Spinal cord (tissue), 10 donors: Measurements from ENCODE around the gene NTRK3. TPM values are rescaled to one million over a fixed set of nuclear protein-coding genes. Genes with fewer than 3 reads are reported as not detected.
A peak's percentile ranks its signal among the peaks of the same experiment; 100 is the strongest.

Experiments used
- DNase-seq, 6 donors: peaks; one replicate each; pipeline versions ENCODE4 v3.0.0 to v3.0.0-alpha.2; 2013 to 2015; ENCODE audit warnings: low spot score in 6 of 6, low read depth in 4 of 6
- H3K27ac ChIP-seq: one replicate; pipeline ENCODE4 v1.5.1; 2013; ENCODE audit warnings: low read depth, low read length, control low read depth
- H3K27me3 ChIP-seq: one replicate; pipeline ENCODE4 v1.6.1; 2013; ENCODE audit warnings: low read length; ENCODE audit not compliant: control insufficient read depth, insufficient read depth
- H3K36me3 ChIP-seq: one replicate; pipeline ENCODE4 v1.6.1; 2013; ENCODE audit warnings: low read length; ENCODE audit not compliant: control insufficient read depth, insufficient read depth
- H3K4me1 ChIP-seq: one replicate; pipeline ENCODE4 v1.6.1; 2013; ENCODE audit warnings: low read length; ENCODE audit not compliant: control insufficient read depth, insufficient read depth
- H3K4me3 ChIP-seq: one replicate; pipeline ENCODE4 v1.5.1; 2013; ENCODE audit warnings: low read depth, low read length, control low read depth
- H3K9me3 ChIP-seq: one replicate; pipeline ENCODE4 v1.6.1; 2013; ENCODE audit warnings: low read length; ENCODE audit not compliant: control insufficient read depth, insufficient read depth
- WGBS: methylation state at CpG from one replicate; pipeline ENCODE4 v1.1.5; 2013; ENCODE audit warnings: missing lambda C conversion rate; ENCODE audit not compliant: insufficient coverage; 5-methylcytosine and 5-hydroxymethylcytosine counted together
- polyA plus RNA-seq, 2 donors: library from polyadenylated mRNA; unstranded; fragments of 120-200 nt; gene quantifications; one replicate each; pipeline ENCODE4 v1.2.1, GENCODE V29; 2013; ENCODE audit not compliant: insufficient read length in 2 of 2
- small RNA-seq: library from RNA; depleted of rRNA; stranded (forward); fragments of <200 nt; gene quantifications from one replicate; pipeline ENCODE3, GENCODE V24; 2014; ENCODE audit warnings: low replicate concordance
- total RNA-seq, 2 donors: library from RNA; depleted of rRNA in 1 of 2; stranded (reverse); fragments of 120-200 nt in 1 of 2; fragments of >200 nt in 1 of 2; gene quantifications; one replicate each; pipeline versions ENCODE4 v1.2.3 to v1.2.4, GENCODE V29; 2013 to 2014
- donor health status: healthy.

NTRK3 gene
- total and polyA plus RNA-seq, 4 donors, result 49.5 to 68.1 (median 60.9) TPM

GRCh38 chr15:87828608-87829007, 427.9 kb downstream of the NTRK3 start:
- H3K9me3 ChIP-seq, result no peaks in the 10 kb centered on the region
- no peaks in the 10 kb centered on the region for H3K27me3 ChIP-seq
- no CpG with 5 or more reads among the region's 3 CpGs for WGBS
- peaks cover 6% of the 10 kb centered on the region for H3K4me1 ChIP-seq
- no peaks in the 10 kb centered on the region for H3K36me3 ChIP-seq
- H3K4me3 ChIP-seq, result no peak overlapping the region
- no peak for DNase-seq
- no peak overlapping the region for H3K27ac ChIP-seq

DNA sequence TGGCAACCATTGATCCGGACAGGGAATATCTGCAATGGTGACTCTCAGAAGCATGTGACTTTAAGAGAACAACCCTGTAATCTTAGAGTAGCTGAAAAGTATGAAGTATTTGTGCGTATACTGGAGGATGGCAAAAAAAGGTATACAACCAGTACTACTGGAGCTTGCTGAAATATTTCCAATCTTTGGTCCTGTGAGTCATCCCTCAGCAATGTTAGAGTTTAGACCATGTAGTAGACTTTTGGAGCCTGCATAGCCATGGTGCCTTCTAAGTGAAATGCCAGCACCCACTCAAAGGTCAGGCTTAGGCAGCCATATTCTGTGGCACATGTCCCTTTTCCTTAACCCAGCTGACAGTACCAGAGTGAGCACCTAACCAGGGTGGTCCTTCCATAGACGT, 429.4 kb downstream of the NTRK3 start:
- H3K4me3 ChIP-seq, result no peak overlapping the region
- no peak for DNase-seq
- WGBS, result 100% methylated on average over 2 of the region's 3 CpGs
- no peaks in the 10 kb centered on the region for H3K27me3 ChIP-seq
- H3K27ac ChIP-seq, result no peak overlapping the region
- H3K9me3 ChIP-seq, result no peaks in the 10 kb centered on the region
- H3K36me3 ChIP-seq, result no peaks in the 10 kb centered on the region
- H3K4me1 ChIP-seq, result peaks cover 6% of the 10 kb centered on the region

DNA sequence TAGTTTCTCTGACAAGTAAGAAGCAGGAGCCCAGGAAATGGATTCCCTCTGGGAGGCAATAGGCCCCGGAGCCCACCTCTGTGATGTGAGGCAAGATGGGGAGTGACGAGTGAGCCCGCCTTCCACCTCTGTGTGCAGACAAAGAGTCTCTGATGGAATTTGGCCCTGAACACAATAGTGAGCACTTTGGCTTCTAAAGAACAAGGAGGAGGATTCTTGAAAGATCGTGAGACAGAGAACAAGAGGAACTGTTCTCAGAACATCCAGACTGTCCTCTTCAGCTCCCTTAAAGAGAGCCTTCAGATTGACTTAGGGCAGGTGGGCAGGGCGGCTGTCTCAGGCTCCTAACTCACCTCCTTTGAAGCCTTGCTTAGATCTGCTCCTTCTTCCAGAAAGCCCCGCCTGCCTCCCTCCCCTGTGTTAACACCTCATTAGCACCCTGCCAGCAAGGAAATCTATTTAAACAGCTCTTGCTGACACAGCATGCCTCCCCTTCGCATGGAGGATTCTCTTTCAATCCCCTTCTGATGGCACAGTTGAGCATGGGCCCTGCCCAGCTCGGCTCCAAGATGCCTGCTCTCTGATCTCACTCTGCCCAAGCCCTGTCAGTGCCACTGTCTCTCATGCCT, 430.3 kb downstream of the NTRK3 start:
- Histone ChIP-seq H3K4me1 (peaks cover 6% of the 10 kb centered on the region), H3K36me3 (no peaks in the 10 kb centered on the region), H3K9me3 (no peaks in the 10 kb centered on the region), H3K27ac (no peak overlapping the region), H3K4me3 (no peak overlapping the region), H3K27me3 (no peaks in the 10 kb centered on the region)
- DNase-seq, result peak in 2 of 6 donors; percentile 30 to 82
- 33% methylated on average over 8 of the region's 8 CpGs for WGBS

DNA sequence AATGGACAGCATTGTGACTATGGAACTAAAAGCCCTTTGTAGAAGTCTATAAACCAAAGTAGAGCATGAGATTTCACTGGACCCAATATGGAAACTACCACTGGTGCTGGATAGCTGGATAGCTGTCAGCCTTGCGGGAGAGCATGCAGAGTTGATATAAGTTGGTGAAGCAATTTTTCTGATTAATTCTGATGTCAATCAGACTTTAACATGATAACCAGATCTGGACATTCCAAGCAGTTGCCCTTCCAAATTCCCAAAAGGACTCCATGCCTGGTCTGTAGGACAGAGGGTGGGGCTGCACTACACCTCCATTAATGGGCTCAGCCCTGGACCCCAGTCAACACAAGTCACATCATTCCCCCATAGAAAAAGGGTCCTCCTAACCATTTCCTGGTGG, 437.8 kb downstream of the NTRK3 start:
- Histone ChIP-seq H3K27me3 (no peaks in the 10 kb centered on the region), H3K36me3 (no peaks in the 10 kb centered on the region), H3K9me3 (no peaks in the 10 kb centered on the region), H3K4me1 (no peaks in the 10 kb centered on the region), H3K27ac (no peak overlapping the region), H3K4me3 (no peak overlapping the region)
- WGBS, result no CpG with 5 or more reads among the region's 1 CpG
- no peak for DNase-seq

DNA sequence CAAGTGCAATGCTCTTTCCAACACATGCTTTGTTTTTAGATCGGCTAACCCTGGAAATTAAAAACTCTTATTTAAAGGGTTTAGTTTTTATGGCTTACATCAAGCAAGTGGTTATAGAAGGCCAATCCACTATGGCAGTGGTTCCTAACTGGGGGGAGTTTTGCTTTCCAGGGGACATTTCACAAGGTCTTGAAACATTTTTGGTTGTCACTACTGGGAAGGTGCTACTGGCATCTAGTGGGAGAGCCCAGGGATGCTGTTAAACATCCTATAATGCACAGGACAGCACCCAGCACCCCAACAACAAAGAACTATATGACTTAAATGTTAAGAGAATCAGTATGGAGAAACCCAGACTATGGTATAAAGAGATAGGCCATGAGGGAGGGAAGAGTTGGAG, 439.0 kb downstream of the NTRK3 start:
- DNase-seq, result no peak
- H3K36me3 ChIP-seq, result no peaks in the 10 kb centered on the region
- H3K4me3 ChIP-seq, result no peak overlapping the region
- H3K27ac ChIP-seq, result no peak overlapping the region
- H3K9me3 ChIP-seq, result no peaks in the 10 kb centered on the region
- no peaks in the 10 kb centered on the region for H3K4me1 ChIP-seq
- no peaks in the 10 kb centered on the region for H3K27me3 ChIP-seq
- no CpG with 5 or more reads among the region's 1 CpG for WGBS

- no peaks in the 10 kb centered on the region for H3K36me3 ChIP-seq
- no peaks in the 10 kb centered on the region for H3K9me3 ChIP-seq
- no peak overlapping the region for H3K27ac ChIP-seq
- no peaks in the 10 kb centered on the region for H3K4me1 ChIP-seq
- H3K4me3 ChIP-seq, result no peak overlapping the region
- no peaks in the 10 kb centered on the region for H3K27me3 ChIP-seq
- 94% methylated on average over 3 of the region's 5 CpGs for whole genome bisulfite sequencing
- DNase-seq, result no peak
These were observed 439.7 kb downstream of the NTRK3 start for GRCh38 chr15:87816811-87817210.

DNA sequence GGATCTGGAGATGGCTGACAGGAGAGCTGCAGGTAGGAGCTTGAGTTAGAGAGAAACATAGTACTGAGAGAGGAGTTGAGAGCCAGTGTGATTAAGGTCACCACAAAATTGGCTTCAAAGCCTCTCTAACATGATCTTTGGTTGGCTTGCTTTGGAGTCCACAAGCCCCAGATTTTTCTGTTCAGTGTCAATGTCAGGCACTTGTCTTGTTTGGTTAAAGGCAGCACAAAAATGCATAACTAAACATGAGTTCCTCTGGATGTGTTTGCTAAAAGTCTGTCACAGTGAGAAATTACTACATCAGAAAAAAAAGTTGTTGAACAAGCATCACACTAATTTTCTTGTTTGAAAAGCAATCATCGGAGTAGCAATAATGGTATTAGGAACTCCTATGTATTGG, 440.5 kb downstream of the NTRK3 start:
- no peaks in the 10 kb centered on the region for H3K9me3 ChIP-seq
- no peak overlapping the region for H3K27ac ChIP-seq
- H3K4me3 ChIP-seq, result no peak overlapping the region
- 67% methylated on average over 1 of the region's 1 CpG for WGBS
- no peak for DNase-seq
- H3K4me1 ChIP-seq, result no peaks in the 10 kb centered on the region
- H3K27me3 ChIP-seq, result no peaks in the 10 kb centered on the region
- H3K36me3 ChIP-seq, result no peaks in the 10 kb centered on the region

Small RNA genes lying within 50 kb of the gene (small RNA-seq; reads per million reads assigned to genes)
- gene MED28P6, result not detected

Other genes with a start within 250 kb of the NTRK3 start
- 10 to 100 TPM; 15.1 to 28.6 TPM for gene MRPL46, start 210.6 kb upstream of the NTRK3 start, total RNA-seq
- 10 to 100 TPM; 29.5 to 29.7 TPM for gene MRPL46, start 210.6 kb upstream of the NTRK3 start, polyA plus RNA-seq
- gene MRPS11, start 211.0 kb upstream of the NTRK3 start, total RNA-seq, result 10 to 100 TPM; 22.5 to 55.0 TPM
- gene MRPS11, start 211.0 kb upstream of the NTRK3 start, polyA plus RNA-seq, result 10 to 100 TPM; 67.7 to 70.7 TPM